H9 (cell line): Measurements from ENCODE around the gene HAGH. TPM values are rescaled to one million over a fixed set of nuclear protein-coding genes. Genes with fewer than 3 reads are reported as not detected.

Experiments used
- DNase-seq: peaks from one replicate; pipeline ENCODE4 v3.0.0-alpha.2; 2017
- H2AFZ ChIP-seq: one replicate; pipeline ENCODE4 v1.6.1; 2013; ENCODE audit warnings: mild to moderate bottlenecking, low read length, control low read depth, moderate library complexity
- H2AK5ac ChIP-seq: 2 replicates; pipeline ENCODE4 v1.6.1; 2013; ENCODE audit warnings: low read length, control low read depth, mixed read lengths; ENCODE audit not compliant: insufficient read length
- H2BK120ac ChIP-seq: one replicate; pipeline ENCODE4 v1.6.1; 2013; ENCODE audit warnings: low read depth, mild to moderate bottlenecking, low read length, control low read depth, inconsistent platforms; ENCODE audit not compliant: poor library complexity, severe bottlenecking
- H2BK12ac ChIP-seq: 2 replicates; pipeline ENCODE4 v1.6.1; 2013; ENCODE audit warnings: low read length, control low read depth, mixed read lengths, low read depth; ENCODE audit not compliant: insufficient read length
- H2BK15ac ChIP-seq: 2 replicates; pipeline ENCODE4 v1.6.1; 2013; ENCODE audit warnings: low read depth, low read length, control low read depth
- H2BK20ac ChIP-seq: one replicate; pipeline ENCODE4 v1.6.1; 2013; ENCODE audit warnings: low read depth, mild to moderate bottlenecking, low read length, control low read depth, inconsistent platforms; ENCODE audit not compliant: poor library complexity, severe bottlenecking
- H2BK5ac ChIP-seq: 2 replicates; pipeline ENCODE4 v1.6.1; 2013; ENCODE audit warnings: low read length, control low read depth, mixed read lengths; ENCODE audit not compliant: insufficient read length
- H3K14ac ChIP-seq: 2 replicates; pipeline ENCODE4 v1.6.1; 2013; ENCODE audit warnings: low read length, control low read depth; ENCODE audit not compliant: insufficient read depth
- H3K18ac ChIP-seq: 2 replicates; pipeline ENCODE4 v1.6.1; 2013; ENCODE audit warnings: low read depth, mild to moderate bottlenecking, mixed read lengths, low read length, control low read depth; ENCODE audit not compliant: insufficient read length
- H3K23ac ChIP-seq: 2 replicates; pipeline ENCODE4 v1.6.1; 2013; ENCODE audit warnings: low read length, control low read depth, mixed read lengths, low read depth; ENCODE audit not compliant: insufficient read length
- H3K23me2 ChIP-seq: 2 replicates; pipeline ENCODE4 v1.6.1; 2013; ENCODE audit warnings: low read depth, mild to moderate bottlenecking, mixed read lengths, low read length, control low read depth; ENCODE audit not compliant: insufficient read length, poor library complexity, severe bottlenecking
- H3K27ac ChIP-seq: 2 replicates; pipeline ENCODE4 v1.5.1; 2013; ENCODE audit warnings: low read length, control low read depth, mixed read lengths, low read depth; ENCODE audit not compliant: insufficient read length
- H3K27me3 ChIP-seq: 2 replicates; pipeline ENCODE4 v1.6.1; 2013; ENCODE audit warnings: low read length, control low read depth, inconsistent platforms; ENCODE audit not compliant: insufficient read depth
- H3K4ac ChIP-seq: 2 replicates; pipeline ENCODE4 v1.6.1; 2013; ENCODE audit warnings: low read depth, mild to moderate bottlenecking, control low read depth, inconsistent platforms, low read length, moderate library complexity
- H3K4me1 ChIP-seq: 2 replicates; pipeline ENCODE4 v1.6.1; 2013; ENCODE audit warnings: low read length, control low read depth, inconsistent platforms; ENCODE audit not compliant: insufficient read depth
- H3K4me2 ChIP-seq: 2 replicates; pipeline ENCODE4 v1.6.1; 2013; ENCODE audit warnings: low read length, control low read depth, mixed read lengths; ENCODE audit not compliant: insufficient read length, insufficient read depth
- H3K56ac ChIP-seq: 2 replicates; pipeline ENCODE4 v1.6.1; 2013; ENCODE audit warnings: low read depth, mild to moderate bottlenecking, mixed read lengths, low read length, control low read depth; ENCODE audit not compliant: insufficient read length
- H3K79me1 ChIP-seq: 2 replicates; pipeline ENCODE4 v1.6.1; 2013; ENCODE audit warnings: low read depth, mild to moderate bottlenecking, moderate library complexity, low read length, control low read depth, inconsistent platforms; ENCODE audit not compliant: insufficient read depth, poor library complexity, severe bottlenecking
- H3K79me2 ChIP-seq: 2 replicates; pipeline ENCODE4 v1.6.1; 2013; ENCODE audit warnings: low read length, control low read depth, inconsistent platforms; ENCODE audit not compliant: insufficient read depth
- H3K9ac ChIP-seq: 2 replicates; pipeline ENCODE4 v1.6.1; 2013; ENCODE audit warnings: low read length, control low read depth, mixed read lengths; ENCODE audit not compliant: insufficient read length; ENCODE audit errors: extremely low read depth
- H3K9me3 ChIP-seq: one replicate; pipeline ENCODE4 v1.6.1; 2013; ENCODE audit warnings: low read depth, low read length, inconsistent platforms; ENCODE audit not compliant: control insufficient read depth
- H3T11ph ChIP-seq: one replicate; pipeline ENCODE4 v1.6.1; 2013; ENCODE audit warnings: mild to moderate bottlenecking, low read length, control low read depth, inconsistent platforms
- H4K20me1 ChIP-seq: one replicate; pipeline ENCODE4 v1.6.1; 2013; ENCODE audit not compliant: control insufficient read depth, insufficient read length, insufficient read depth
- H4K5ac ChIP-seq: 2 replicates; pipeline ENCODE4 v1.6.1; 2013; ENCODE audit warnings: low read depth, mild to moderate bottlenecking, mixed read lengths, low read length, control low read depth; ENCODE audit not compliant: insufficient read length
- H4K8ac ChIP-seq: replicated peaks from 2 replicates; pipeline ENCODE4 v1.6.1; 2013; ENCODE audit warnings: low read length, control low read depth, mixed read lengths, low read depth; ENCODE audit not compliant: insufficient read length
- H4K91ac ChIP-seq: 2 replicates; pipeline ENCODE4 v1.6.1; 2013; ENCODE audit warnings: low read depth, mild to moderate bottlenecking, moderate library complexity, mixed read lengths, low read length, control low read depth; ENCODE audit not compliant: insufficient read length
- H3K27ac Mint-ChIP-seq, 3 experiments: 2 replicates in 2 of 3; 3 replicates in 1 of 3; pipeline ENCODE4 v1.8.0; 2020 to 2021; ENCODE audit warnings: mixed read lengths in 3 of 3, mild to moderate bottlenecking in 1 of 3, moderate library complexity in 1 of 3
- H3K27me3 Mint-ChIP-seq: 2 replicates; pipeline ENCODE4 v1.8.0; 2021; ENCODE audit warnings: low read depth, mild to moderate bottlenecking, moderate library complexity, mixed read lengths
- H3K36me3 Mint-ChIP-seq, 3 experiments: 2 replicates in 2 of 3; 3 replicates in 1 of 3; pipeline ENCODE4 v1.8.0; 2020 to 2021; ENCODE audit warnings: low read depth in 3 of 3, mixed read lengths in 3 of 3; ENCODE audit not compliant: insufficient read depth in 1 of 3
- H3K4me1 Mint-ChIP-seq, 2 experiments: 2 replicates each; pipeline ENCODE4 v1.8.0; 2020; ENCODE audit warnings: mixed read lengths in 2 of 2
- H3K4me3 Mint-ChIP-seq, 2 experiments: 2 replicates in 1 of 2; 3 replicates in 1 of 2; pipeline ENCODE4 v1.8.0; 2020 to 2021; ENCODE audit warnings: mild to moderate bottlenecking in 2 of 2, mixed read lengths in 2 of 2, moderate library complexity in 1 of 2
- H3K9me3 Mint-ChIP-seq, 2 experiments: 2 replicates in 1 of 2; 3 replicates in 1 of 2; pipeline ENCODE4 v1.8.0; 2020; ENCODE audit warnings: mild to moderate bottlenecking in 2 of 2, mixed read lengths in 2 of 2, moderate library complexity in 1 of 2
- CTCF ChIP-seq: fragments of 200-600 bp; sonication (generic); conservative IDR thresholded peaks from 3 replicates; pipeline ENCODE4 v1.8.0; 2021; ENCODE audit warnings: antibody characterized with exemption, mild to moderate bottlenecking
- WGBS: extraction: QIAGEN DNeasy Blood & Tissue Kit; methylation state at CpG from one replicate; pipeline ENCODE4 v1.1.7; 2013; ENCODE audit warnings: missing lambda C conversion rate, low lambda C conversion rate, mixed read lengths; ENCODE audit not compliant: insufficient read length; ENCODE audit errors: extremely low coverage; 5-methylcytosine and 5-hydroxymethylcytosine counted together
- total RNA-seq: library from RNA; stranded (reverse); gene quantifications from 2 replicates; pipeline ENCODE4 v1.2.1, GENCODE V29; 2021

Gene HAGH
- total RNA-seq, 1 experiment from 2014 or later: 30.0 TPM

GRCh38 chr16:1807626-1808025, 19.0 kb downstream of the HAGH start:
- H3K4me1 ChIP-seq: no peaks in the 10 kb centered on the region
- H3K27me3 ChIP-seq: no peaks in the 10 kb centered on the region
- H3K4me1 Mint-ChIP-seq: no peaks in the 10 kb centered on the region
- no peaks in the 10 kb centered on the region for H3K23me2 ChIP-seq
- no peak overlapping the region for H3K27ac ChIP-seq
- H3K9ac ChIP-seq: no peak overlapping the region
- H2BK5ac ChIP-seq: no peak overlapping the region
- H2BK20ac ChIP-seq: no peak overlapping the region
- no peak overlapping the region for H3T11ph ChIP-seq
- H3K27me3 Mint-ChIP-seq: no peaks in the 10 kb centered on the region
- no peak overlapping the region for H4K8ac ChIP-seq
- no peak overlapping the region for H2BK15ac ChIP-seq
- no peak overlapping the region for H2AFZ ChIP-seq
- no peak for TF ChIP-seq CTCF
- WGBS: no CpG with 5 or more reads among the region's 10 CpGs
- no peak overlapping the region for H4K91ac ChIP-seq
- no peaks in the 10 kb centered on the region for H3K9me3 ChIP-seq
- no peak overlapping the region for H3K4me3 Mint-ChIP-seq
- H3K36me3 Mint-ChIP-seq: peaks cover 15 to 32% (median 16%) of the 10 kb centered on the region in 3 experiments; a peak in 6 of 7 replicates
- no peaks in the 10 kb centered on the region for H3K79me1 ChIP-seq
- H3K56ac ChIP-seq: no peak overlapping the region
- H2BK12ac ChIP-seq: no peak overlapping the region
- no peak overlapping the region for H3K23ac ChIP-seq
- peaks cover 2 to 4% of the 10 kb centered on the region in 2 experiments; a peak in 2 of 5 replicates for H3K9me3 Mint-ChIP-seq
- no peak overlapping the region for H4K5ac ChIP-seq
- no peak for DNase-seq
- no peak overlapping the region for H3K14ac ChIP-seq
- H2AK5ac ChIP-seq: no peak overlapping the region
- no peak overlapping the region for H3K4ac ChIP-seq
- H3K79me2 ChIP-seq: no peaks in the 10 kb centered on the region
- H4K20me1 ChIP-seq: no peaks in the 10 kb centered on the region
- no peak overlapping the region for H3K27ac Mint-ChIP-seq
- H2BK120ac ChIP-seq: no peak overlapping the region
- H3K4me2 ChIP-seq: no peak overlapping the region
- H3K18ac ChIP-seq: no peak overlapping the region
